H9 (cell line): ENCODE results near the gene PARP8. TPM values are rescaled to one million over a fixed set of nuclear protein-coding genes. Genes with fewer than 3 reads are reported as not detected.

Experiments
- DNase-seq: peaks from one replicate; pipeline ENCODE4 v3.0.0-alpha.2; 2017
- H2AFZ ChIP-seq: one replicate; pipeline ENCODE4 v1.6.1; 2013; ENCODE audit warnings: mild to moderate bottlenecking, low read length, control low read depth, moderate library complexity
- H2AK5ac ChIP-seq: 2 replicates; pipeline ENCODE4 v1.6.1; 2013; ENCODE audit warnings: low read length, control low read depth, mixed read lengths; ENCODE audit not compliant: insufficient read length
- H2BK120ac ChIP-seq: one replicate; pipeline ENCODE4 v1.6.1; 2013; ENCODE audit warnings: low read depth, mild to moderate bottlenecking, low read length, control low read depth, inconsistent platforms; ENCODE audit not compliant: poor library complexity, severe bottlenecking
- H2BK12ac ChIP-seq: 2 replicates; pipeline ENCODE4 v1.6.1; 2013; ENCODE audit warnings: low read length, control low read depth, mixed read lengths, low read depth; ENCODE audit not compliant: insufficient read length
- H2BK15ac ChIP-seq: 2 replicates; pipeline ENCODE4 v1.6.1; 2013; ENCODE audit warnings: low read depth, low read length, control low read depth
- H2BK20ac ChIP-seq: one replicate; pipeline ENCODE4 v1.6.1; 2013; ENCODE audit warnings: low read depth, mild to moderate bottlenecking, low read length, control low read depth, inconsistent platforms; ENCODE audit not compliant: poor library complexity, severe bottlenecking
- H2BK5ac ChIP-seq: 2 replicates; pipeline ENCODE4 v1.6.1; 2013; ENCODE audit warnings: low read length, control low read depth, mixed read lengths; ENCODE audit not compliant: insufficient read length
- H3K14ac ChIP-seq: 2 replicates; pipeline ENCODE4 v1.6.1; 2013; ENCODE audit warnings: low read length, control low read depth; ENCODE audit not compliant: insufficient read depth
- H3K18ac ChIP-seq: 2 replicates; pipeline ENCODE4 v1.6.1; 2013; ENCODE audit warnings: low read depth, mild to moderate bottlenecking, mixed read lengths, low read length, control low read depth; ENCODE audit not compliant: insufficient read length
- H3K23ac ChIP-seq: 2 replicates; pipeline ENCODE4 v1.6.1; 2013; ENCODE audit warnings: low read length, control low read depth, mixed read lengths, low read depth; ENCODE audit not compliant: insufficient read length
- H3K23me2 ChIP-seq: 2 replicates; pipeline ENCODE4 v1.6.1; 2013; ENCODE audit warnings: low read depth, mild to moderate bottlenecking, mixed read lengths, low read length, control low read depth; ENCODE audit not compliant: insufficient read length, poor library complexity, severe bottlenecking
- H3K27ac ChIP-seq: 2 replicates; pipeline ENCODE4 v1.5.1; 2013; ENCODE audit warnings: low read length, control low read depth, mixed read lengths, low read depth; ENCODE audit not compliant: insufficient read length
- H3K27me3 ChIP-seq: 2 replicates; pipeline ENCODE4 v1.6.1; 2013; ENCODE audit warnings: low read length, control low read depth, inconsistent platforms; ENCODE audit not compliant: insufficient read depth
- H3K4ac ChIP-seq: 2 replicates; pipeline ENCODE4 v1.6.1; 2013; ENCODE audit warnings: low read depth, mild to moderate bottlenecking, control low read depth, inconsistent platforms, low read length, moderate library complexity
- H3K4me1 ChIP-seq: 2 replicates; pipeline ENCODE4 v1.6.1; 2013; ENCODE audit warnings: low read length, control low read depth, inconsistent platforms; ENCODE audit not compliant: insufficient read depth
- H3K4me2 ChIP-seq: 2 replicates; pipeline ENCODE4 v1.6.1; 2013; ENCODE audit warnings: low read length, control low read depth, mixed read lengths; ENCODE audit not compliant: insufficient read length, insufficient read depth
- H3K56ac ChIP-seq: 2 replicates; pipeline ENCODE4 v1.6.1; 2013; ENCODE audit warnings: low read depth, mild to moderate bottlenecking, mixed read lengths, low read length, control low read depth; ENCODE audit not compliant: insufficient read length
- H3K79me1 ChIP-seq: 2 replicates; pipeline ENCODE4 v1.6.1; 2013; ENCODE audit warnings: low read depth, mild to moderate bottlenecking, moderate library complexity, low read length, control low read depth, inconsistent platforms; ENCODE audit not compliant: insufficient read depth, poor library complexity, severe bottlenecking
- H3K79me2 ChIP-seq: 2 replicates; pipeline ENCODE4 v1.6.1; 2013; ENCODE audit warnings: low read length, control low read depth, inconsistent platforms; ENCODE audit not compliant: insufficient read depth
- H3K9ac ChIP-seq: 2 replicates; pipeline ENCODE4 v1.6.1; 2013; ENCODE audit warnings: low read length, control low read depth, mixed read lengths; ENCODE audit not compliant: insufficient read length; ENCODE audit errors: extremely low read depth
- H3K9me3 ChIP-seq: one replicate; pipeline ENCODE4 v1.6.1; 2013; ENCODE audit warnings: low read depth, low read length, inconsistent platforms; ENCODE audit not compliant: control insufficient read depth
- H3T11ph ChIP-seq: one replicate; pipeline ENCODE4 v1.6.1; 2013; ENCODE audit warnings: mild to moderate bottlenecking, low read length, control low read depth, inconsistent platforms
- H4K20me1 ChIP-seq: one replicate; pipeline ENCODE4 v1.6.1; 2013; ENCODE audit not compliant: control insufficient read depth, insufficient read length, insufficient read depth
- H4K5ac ChIP-seq: 2 replicates; pipeline ENCODE4 v1.6.1; 2013; ENCODE audit warnings: low read depth, mild to moderate bottlenecking, mixed read lengths, low read length, control low read depth; ENCODE audit not compliant: insufficient read length
- H4K8ac ChIP-seq: replicated peaks from 2 replicates; pipeline ENCODE4 v1.6.1; 2013; ENCODE audit warnings: low read length, control low read depth, mixed read lengths, low read depth; ENCODE audit not compliant: insufficient read length
- H4K91ac ChIP-seq: 2 replicates; pipeline ENCODE4 v1.6.1; 2013; ENCODE audit warnings: low read depth, mild to moderate bottlenecking, moderate library complexity, mixed read lengths, low read length, control low read depth; ENCODE audit not compliant: insufficient read length
- H3K27ac Mint-ChIP-seq, 3 experiments: 2 replicates in 2 of 3; 3 replicates in 1 of 3; pipeline ENCODE4 v1.8.0; 2020 to 2021; ENCODE audit warnings: mixed read lengths in 3 of 3, mild to moderate bottlenecking in 1 of 3, moderate library complexity in 1 of 3
- H3K27me3 Mint-ChIP-seq: 2 replicates; pipeline ENCODE4 v1.8.0; 2021; ENCODE audit warnings: low read depth, mild to moderate bottlenecking, moderate library complexity, mixed read lengths
- H3K36me3 Mint-ChIP-seq, 3 experiments: 2 replicates in 2 of 3; 3 replicates in 1 of 3; pipeline ENCODE4 v1.8.0; 2020 to 2021; ENCODE audit warnings: low read depth in 3 of 3, mixed read lengths in 3 of 3; ENCODE audit not compliant: insufficient read depth in 1 of 3
- H3K4me1 Mint-ChIP-seq, 2 experiments: 2 replicates each; pipeline ENCODE4 v1.8.0; 2020; ENCODE audit warnings: mixed read lengths in 2 of 2
- H3K4me3 Mint-ChIP-seq, 2 experiments: 2 replicates in 1 of 2; 3 replicates in 1 of 2; pipeline ENCODE4 v1.8.0; 2020 to 2021; ENCODE audit warnings: mild to moderate bottlenecking in 2 of 2, mixed read lengths in 2 of 2, moderate library complexity in 1 of 2
- H3K9me3 Mint-ChIP-seq, 2 experiments: 2 replicates in 1 of 2; 3 replicates in 1 of 2; pipeline ENCODE4 v1.8.0; 2020; ENCODE audit warnings: mild to moderate bottlenecking in 2 of 2, mixed read lengths in 2 of 2, moderate library complexity in 1 of 2
- WGBS: extraction: QIAGEN DNeasy Blood & Tissue Kit; methylation state at CpG from one replicate; pipeline ENCODE4 v1.1.7; 2013; ENCODE audit warnings: missing lambda C conversion rate, low lambda C conversion rate, mixed read lengths; ENCODE audit not compliant: insufficient read length; ENCODE audit errors: extremely low coverage; 5-methylcytosine and 5-hydroxymethylcytosine counted together
- total RNA-seq: library from RNA; stranded (reverse); gene quantifications from 2 replicates; pipeline ENCODE4 v1.2.1, GENCODE V29; 2021
- TF ChIP-seq, protein P1 (sequence below): fragments of 200-600 bp; sonication (generic); conservative IDR thresholded peaks from 3 replicates; pipeline ENCODE4 v1.8.0; 2021; ENCODE audit warnings: antibody characterized with exemption, mild to moderate bottlenecking

Gene PARP8
- total RNA-seq, 1 experiment from 2014 or later, result 34.0 TPM

- H3K23ac ChIP-seq, result no peak overlapping the region
- Mint-ChIP-seq H3K9me3 (no peaks in the 10 kb centered on the region), H3K27ac (peak overlapping the region in 1 of 3 experiments; percentile 90; a peak in 3 of 7 replicates), H3K36me3 (no peaks in the 10 kb centered on the region), H3K4me3 (no peak overlapping the region), H3K4me1 (peaks cover 21% of the 10 kb centered on the region in 2 experiments), H3K27me3 (no peaks in the 10 kb centered on the region)
- H2BK12ac ChIP-seq, result no peak overlapping the region
- TF ChIP-seq, protein P1, sequence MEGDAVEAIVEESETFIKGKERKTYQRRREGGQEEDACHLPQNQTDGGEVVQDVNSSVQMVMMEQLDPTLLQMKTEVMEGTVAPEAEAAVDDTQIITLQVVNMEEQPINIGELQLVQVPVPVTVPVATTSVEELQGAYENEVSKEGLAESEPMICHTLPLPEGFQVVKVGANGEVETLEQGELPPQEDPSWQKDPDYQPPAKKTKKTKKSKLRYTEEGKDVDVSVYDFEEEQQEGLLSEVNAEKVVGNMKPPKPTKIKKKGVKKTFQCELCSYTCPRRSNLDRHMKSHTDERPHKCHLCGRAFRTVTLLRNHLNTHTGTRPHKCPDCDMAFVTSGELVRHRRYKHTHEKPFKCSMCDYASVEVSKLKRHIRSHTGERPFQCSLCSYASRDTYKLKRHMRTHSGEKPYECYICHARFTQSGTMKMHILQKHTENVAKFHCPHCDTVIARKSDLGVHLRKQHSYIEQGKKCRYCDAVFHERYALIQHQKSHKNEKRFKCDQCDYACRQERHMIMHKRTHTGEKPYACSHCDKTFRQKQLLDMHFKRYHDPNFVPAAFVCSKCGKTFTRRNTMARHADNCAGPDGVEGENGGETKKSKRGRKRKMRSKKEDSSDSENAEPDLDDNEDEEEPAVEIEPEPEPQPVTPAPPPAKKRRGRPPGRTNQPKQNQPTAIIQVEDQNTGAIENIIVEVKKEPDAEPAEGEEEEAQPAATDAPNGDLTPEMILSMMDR, result no peak
- no peak overlapping the region for H3K4ac ChIP-seq
- H3K23me2 ChIP-seq, result no peaks in the 10 kb centered on the region
- H4K20me1 ChIP-seq, result no peaks in the 10 kb centered on the region
- no peak overlapping the region for H2BK5ac ChIP-seq
- H3K9me3 ChIP-seq, result no peaks in the 10 kb centered on the region
- no peak overlapping the region for H4K8ac ChIP-seq
- no CpG with 5 or more reads among the region's 9 CpGs for WGBS
- H2BK20ac ChIP-seq, result no peak overlapping the region
- DNase-seq, result no peak
- H3T11ph ChIP-seq, result no peak overlapping the region
- H4K5ac ChIP-seq, result no peak overlapping the region
- no peak overlapping the region for H2AK5ac ChIP-seq
- peaks cover 4% of the 10 kb centered on the region; the same call in 1 of the 2 replicates for H3K4me1 ChIP-seq
- H3K14ac ChIP-seq, result no peak overlapping the region
- H3K27me3 ChIP-seq, result no peaks in the 10 kb centered on the region
- no peak overlapping the region for H3K9ac ChIP-seq
- H3K27ac ChIP-seq, result no peak overlapping the region
- H3K79me2 ChIP-seq, result peaks cover 6% of the 10 kb centered on the region; the same call in 1 of the 2 replicates
- H2AFZ ChIP-seq, result no peak overlapping the region
- H4K91ac ChIP-seq, result no peak overlapping the region
- no peak overlapping the region for H2BK120ac ChIP-seq
- H3K79me1 ChIP-seq, result no peaks in the 10 kb centered on the region
- no peak overlapping the region for H3K56ac ChIP-seq
- no peak overlapping the region for H3K4me2 ChIP-seq
- no peak overlapping the region for H3K18ac ChIP-seq
- no peak overlapping the region for H2BK15ac ChIP-seq
Observed at GRCh38 chr5:50702615-50703366, 36.4 kb downstream of the PARP8 start.
